GM12892 (cell line): ENCODE data around the gene PLXNB1.

Experiments used
- POLR2A ChIP-seq: IDR thresholded peaks from 2 replicates; pipeline ENCODE4 v1.6.1; 2011; ENCODE audit warnings: low read depth, low read length, control low read depth
- POLR2AphosphoS5 ChIP-seq: IDR thresholded peaks from 2 replicates; pipeline ENCODE4 v1.6.1; 2011; ENCODE audit warnings: low read depth, low read length, control low read depth
- TAF1 ChIP-seq: IDR thresholded peaks from 2 replicates; pipeline ENCODE4 v1.6.1; 2011; ENCODE audit warnings: low read depth, mild to moderate bottlenecking, control low read depth, low read length, borderline replicate concordance

- no peak for TF ChIP-seq POLR2AphosphoS5
- TF ChIP-seq POLR2A, result no peak
- no peak for TF ChIP-seq TAF1
These were observed 9.3 kb downstream of the PLXNB1 start for GRCh38 chr3:48420561-48420960.
